GDM1 (cell line): Measurements from ENCODE around the gene TNFAIP3.
"Not testable (repeated sequence)": the region's sequence is repeated elsewhere in the genome, so short reads cannot be mapped to it uniquely, and the experiment has no call there.

Experiments used
- DNase-seq: peaks from one replicate; lab custom pipeline; 2025; lab: John Stamatoyannopoulos, UW

Gene TNFAIP3

DNA sequence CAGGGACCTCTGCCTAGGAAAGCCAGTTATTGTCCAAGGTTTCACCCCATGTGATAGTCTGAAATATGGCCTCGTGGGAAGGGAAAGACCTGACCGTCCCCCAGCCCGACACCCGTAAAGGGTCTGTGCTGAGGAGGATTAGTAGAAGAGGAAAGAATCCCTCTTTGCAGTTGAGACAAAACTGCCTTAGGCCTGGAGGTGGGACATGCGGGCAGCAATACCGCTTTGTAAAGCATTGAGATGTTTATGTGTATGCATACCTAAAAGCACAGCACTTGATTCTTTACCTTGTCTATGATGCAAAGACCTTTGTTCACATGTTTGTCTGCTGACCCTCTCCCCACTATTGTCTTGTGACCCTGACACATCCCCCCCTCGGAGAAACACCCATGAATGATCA, 22.3 kb upstream of the TNFAIP3 start:
- DNase-seq = not testable (repeated sequence)

GRCh38 chr6:137845460-137845859, 21.6 kb upstream of the TNFAIP3 start:
- DNase-seq = no peak

- no peak for DNase-seq
Observed at GRCh38 chr6:137846274-137846673, 20.8 kb upstream of the TNFAIP3 start.

DNA sequence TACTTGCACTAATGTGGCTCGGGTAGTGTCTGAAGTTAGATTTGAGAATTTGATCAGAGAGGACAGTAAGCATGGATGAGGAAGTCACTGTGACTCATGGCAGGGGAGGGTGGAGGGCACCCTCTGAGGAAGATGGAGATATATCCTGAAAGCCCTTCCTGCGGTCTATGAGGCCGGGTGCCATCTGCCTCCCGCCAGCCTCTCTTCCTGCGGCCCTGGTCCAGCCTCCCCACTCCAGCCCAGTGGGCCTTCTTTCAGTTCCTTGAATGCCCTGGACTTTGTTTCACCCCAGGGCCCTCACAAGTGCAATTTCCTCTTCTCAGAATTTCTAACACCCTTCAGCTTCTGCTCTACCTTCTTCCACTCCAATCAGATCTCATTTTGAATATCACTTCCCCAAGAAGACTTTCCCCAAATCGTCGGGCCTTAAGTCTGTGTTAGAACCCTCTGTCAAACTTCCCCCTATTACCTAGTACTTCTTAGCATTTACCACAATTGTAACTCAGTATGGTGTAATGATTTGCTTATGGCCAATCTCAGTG, 20.2 kb upstream of the TNFAIP3 start:
- peak; percentile 54 for DNase-seq

DNA sequence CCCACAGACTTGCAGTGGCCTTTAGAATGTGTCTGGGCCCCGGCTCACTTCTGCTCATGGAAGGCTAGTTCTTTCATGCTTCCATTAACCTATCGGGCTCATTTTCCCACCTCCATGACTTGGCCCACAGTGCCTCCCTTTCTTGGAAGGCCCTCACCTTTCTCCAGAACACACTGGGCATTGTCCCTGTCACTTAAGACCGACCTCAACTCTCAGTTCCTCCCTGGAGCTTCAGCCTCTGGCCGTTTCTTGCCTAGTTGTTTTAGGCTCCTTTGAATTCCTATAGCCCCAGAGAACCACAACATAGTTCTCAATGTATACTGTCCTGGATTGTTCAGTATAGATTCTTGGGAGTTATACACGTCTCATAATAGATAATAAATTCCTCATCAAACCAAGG, 19.3 kb upstream of the TNFAIP3 start:
- DNase-seq = no peak

GRCh38 chr6:137848672-137849071, 18.4 kb upstream of the TNFAIP3 start:
- no peak for DNase-seq

- no peak for DNase-seq
Observed at GRCh38 chr6:137849181-137849980, 17.7 kb upstream of the TNFAIP3 start.

DNA sequence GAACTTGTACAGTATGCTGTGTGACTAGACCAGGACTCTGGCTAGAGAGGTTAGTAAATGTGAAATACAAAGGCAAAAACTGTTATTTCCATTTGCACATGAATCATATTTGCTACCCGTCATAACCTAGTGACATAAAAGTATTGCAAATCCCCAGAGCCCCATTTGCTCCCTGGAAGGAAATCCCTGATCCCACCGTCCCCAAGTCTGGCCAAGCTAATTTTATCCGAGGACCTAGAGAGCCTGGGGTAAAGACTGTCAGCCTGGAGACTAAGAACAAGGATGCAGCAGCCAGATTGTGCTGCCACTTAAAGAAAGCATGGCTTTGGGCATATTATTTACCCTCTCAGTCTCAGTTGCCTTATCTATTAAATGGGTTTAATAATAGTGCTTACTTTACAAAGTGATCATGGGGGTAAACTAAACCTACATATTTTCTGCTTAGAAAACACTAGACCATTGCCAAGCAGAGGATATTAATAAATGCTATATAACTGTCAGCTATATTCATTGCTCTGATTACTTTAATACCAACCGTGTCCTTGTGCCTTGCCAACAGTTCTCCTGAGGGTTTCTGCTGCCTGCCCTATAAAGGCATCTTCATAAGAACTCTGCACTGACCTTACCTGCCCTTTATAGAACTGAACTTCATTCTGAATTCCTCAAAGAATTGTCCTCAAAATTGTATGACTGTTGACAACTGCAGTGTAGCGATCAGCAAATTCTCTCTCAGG, 16.9 kb upstream of the TNFAIP3 start:
- DNase-seq = no peak

GRCh38 chr6:137850816-137851602, 16.1 kb upstream of the TNFAIP3 start:
- DNase-seq = no peak

DNA sequence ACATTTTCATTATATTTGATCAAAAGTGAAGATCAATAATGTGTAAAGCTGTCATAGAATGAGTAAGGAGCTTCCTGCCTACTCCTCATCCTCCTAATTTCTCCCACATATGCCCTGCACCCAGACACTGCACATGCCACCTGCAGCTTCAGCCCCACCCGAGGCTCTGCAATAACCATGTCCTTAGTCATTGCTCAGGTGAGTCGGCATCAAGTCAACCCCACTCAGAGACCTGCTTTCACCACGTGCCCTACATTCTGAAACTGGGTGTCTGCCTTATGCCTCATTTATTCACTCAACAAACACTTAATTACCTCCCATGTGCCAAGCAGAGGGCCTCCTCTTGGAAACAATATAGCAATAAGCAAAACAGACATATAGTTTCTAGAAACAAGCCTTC, 15.4 kb upstream of the TNFAIP3 start:
- DNase-seq = no peak

- DNase-seq = no peak
Observed at GRCh38 chr6:137852346-137852745, 14.7 kb upstream of the TNFAIP3 start.

DNA sequence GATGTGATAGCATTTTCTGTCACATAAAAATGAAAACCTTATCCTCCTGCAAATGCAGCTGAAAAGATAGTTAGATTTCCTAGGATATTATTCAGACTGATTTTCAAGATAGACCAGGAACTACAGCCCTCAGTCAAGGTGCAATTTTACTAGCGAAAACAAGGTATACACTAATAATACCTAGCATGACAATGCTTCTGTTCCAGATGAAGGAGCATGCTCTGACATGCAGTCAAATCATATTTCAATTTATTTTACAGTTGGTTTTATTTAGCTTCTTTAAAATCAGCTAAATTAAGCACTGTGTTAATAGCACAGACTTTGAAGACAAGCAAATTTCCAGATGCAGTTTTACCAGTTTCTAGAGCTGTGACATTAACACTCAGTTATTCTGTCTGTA, 14.2 kb upstream of the TNFAIP3 start:
- DNase-seq = no peak

DNA sequence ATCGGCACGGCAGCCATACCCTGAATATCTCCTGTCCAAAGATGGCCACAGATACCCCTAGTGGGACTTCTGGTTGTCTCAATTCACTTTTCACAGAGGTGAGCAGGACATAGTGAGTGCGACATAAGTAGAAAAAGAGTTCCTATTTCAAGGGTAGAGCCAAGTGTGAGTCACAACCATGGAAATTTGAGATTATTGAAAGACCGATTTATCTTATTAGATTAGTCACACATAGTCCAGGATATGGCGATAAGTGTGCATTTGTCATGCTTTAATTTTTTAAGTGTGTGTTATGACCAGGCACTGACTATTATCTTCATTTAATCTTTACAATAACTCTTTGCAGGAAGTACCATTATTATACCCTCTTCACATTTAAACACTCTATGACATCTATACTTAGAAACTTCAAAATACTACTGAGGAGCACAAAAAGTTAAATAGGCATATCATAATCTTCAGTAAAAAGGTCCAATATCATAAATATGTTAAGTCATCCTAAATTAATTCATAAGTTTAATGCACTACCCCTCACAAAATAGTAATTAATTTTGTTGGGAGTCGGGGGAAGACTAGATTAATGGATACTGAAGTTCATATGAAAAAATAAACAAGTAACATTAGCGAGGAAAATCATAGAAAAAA, 13.4 kb upstream of the TNFAIP3 start:
- no peak for DNase-seq

DNA sequence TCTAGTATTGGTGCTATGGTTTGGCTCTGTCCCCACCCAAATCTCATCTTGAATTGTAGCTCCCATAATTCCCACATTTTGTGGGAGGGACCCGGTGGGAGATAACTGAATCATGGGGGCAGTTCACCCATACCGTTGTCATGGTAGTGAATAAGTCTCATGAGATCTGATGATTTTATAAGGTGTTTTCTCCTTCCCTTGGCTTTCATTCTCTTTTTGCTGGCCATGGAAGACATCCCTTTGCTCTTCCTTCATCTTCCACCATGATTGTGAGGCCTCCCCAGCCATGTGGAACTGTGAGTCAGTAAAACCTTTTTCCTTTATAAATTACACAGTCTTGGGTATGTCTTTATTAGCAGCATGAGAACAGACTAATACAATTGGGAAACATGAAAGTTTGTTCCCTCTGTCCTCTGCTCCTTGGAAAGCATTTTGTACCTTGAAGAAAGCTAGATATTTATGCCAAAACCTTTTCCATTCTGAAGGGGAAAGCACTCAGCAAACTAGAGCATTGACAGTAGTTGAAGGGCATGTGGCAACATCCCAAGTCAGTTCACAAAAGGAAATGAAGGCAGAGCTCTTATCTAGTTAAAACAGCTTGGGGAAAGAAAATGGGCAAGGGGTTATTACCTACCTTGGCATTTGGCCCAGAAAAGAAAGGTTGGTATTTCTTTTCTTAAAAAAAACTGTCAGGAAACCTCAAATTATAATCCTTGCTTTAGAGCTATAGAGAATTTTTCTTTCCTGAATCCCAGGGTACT, 10.7 kb upstream of the TNFAIP3 start:
- peak; percentile 42 for DNase-seq

DNA sequence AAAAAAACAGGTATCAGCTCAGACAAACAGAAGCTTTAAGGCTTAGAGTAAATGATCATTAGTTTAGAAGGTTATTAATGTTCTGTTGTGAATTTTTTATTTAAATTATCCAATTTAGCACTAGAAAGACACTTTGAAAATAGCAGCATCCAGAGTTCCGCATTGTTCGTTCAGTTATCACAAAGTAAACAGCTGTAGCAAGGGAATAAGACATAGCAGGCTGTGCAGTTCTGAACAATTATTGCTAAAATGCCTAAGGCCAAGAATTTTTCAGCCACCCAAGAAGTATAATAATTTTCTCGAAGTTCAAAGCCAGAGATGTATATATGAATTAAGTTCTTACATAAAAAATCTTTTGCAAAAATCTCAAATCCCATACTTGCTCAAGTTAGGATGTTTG, 8.0 kb upstream of the TNFAIP3 start:
- DNase-seq = no peak

DNA sequence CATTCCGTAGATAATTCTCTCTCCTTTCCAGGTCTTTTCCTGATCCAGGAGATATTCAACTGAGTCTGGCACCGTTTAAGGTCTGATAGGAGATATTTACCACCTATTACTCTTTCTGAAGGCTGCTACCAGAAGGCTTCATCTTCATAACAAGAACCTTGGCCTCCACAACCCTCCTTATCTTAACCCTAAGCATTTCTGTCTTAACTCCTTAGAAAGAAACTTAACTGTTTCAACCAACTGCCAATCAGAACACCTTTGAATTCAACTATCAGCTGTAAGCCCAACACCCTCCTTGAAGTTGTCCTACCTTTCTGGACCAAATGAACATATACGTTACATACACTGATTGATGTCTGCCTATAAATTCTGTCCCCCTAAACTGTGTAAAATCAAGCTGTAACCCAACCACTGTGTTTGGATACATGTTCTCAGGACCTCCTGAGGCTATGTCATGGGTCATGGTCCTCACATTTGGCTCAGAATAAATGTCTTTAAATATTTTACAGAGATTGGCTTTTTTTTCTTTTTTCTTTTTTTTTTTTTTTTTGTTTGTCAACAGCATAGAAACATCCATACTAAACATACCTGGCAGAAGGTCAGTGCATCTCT, 6.6 kb upstream of the TNFAIP3 start:
- DNase-seq = no peak

DNA sequence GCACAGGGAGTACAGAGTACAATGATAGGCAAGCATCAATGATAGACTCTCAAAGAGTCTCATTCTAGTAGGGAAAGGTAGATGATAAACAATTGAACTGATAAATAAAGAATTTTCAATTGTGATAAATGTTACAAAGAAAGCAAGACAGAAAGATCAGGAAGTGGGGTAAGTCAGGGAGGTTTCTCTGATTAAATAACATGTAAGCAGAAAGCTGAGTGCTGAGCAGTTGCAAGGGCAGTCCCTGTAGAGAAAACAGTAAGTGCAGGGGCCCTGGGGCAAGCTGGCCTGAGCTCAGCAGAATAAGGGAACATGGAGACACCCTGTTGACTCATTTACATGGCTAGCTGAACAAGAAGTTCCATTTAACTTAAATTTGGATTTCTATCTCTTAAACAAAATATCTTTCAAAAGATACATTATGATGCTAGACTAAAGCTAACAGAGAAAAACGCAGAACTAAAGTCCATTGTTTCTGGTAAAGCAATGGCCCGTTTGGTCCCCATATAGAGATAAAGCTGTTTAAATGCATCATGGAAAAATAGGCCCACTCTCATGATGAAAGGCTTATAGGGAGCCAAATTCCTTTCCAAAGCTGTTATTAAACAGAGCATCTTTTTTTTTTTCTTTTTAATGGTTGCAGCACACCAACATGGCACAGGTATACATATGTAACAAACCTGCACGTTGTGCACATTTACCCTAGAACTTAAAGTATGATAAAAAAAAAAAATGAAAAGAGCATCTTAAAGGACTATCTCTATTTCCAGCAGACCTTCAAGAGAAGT, 5.3 kb upstream of the TNFAIP3 start:
- DNase-seq = no peak

- DNase-seq = no peak
Observed at GRCh38 chr6:137862419-137863090, 4.5 kb upstream of the TNFAIP3 start.

- no peak for DNase-seq
Observed at GRCh38 chr6:137863091-137863797, 3.8 kb upstream of the TNFAIP3 start.
